AG20443 (cell line): ENCODE data around the gene COIL.
A peak's percentile ranks its signal among the peaks of the same experiment; 100 is the strongest.
"Not testable (repeated sequence)": the region's sequence is repeated elsewhere in the genome, so short reads cannot be mapped to it uniquely, and the experiment has no call there.

ENCODE experiments used
- DNase-seq: peaks from one replicate; pipeline ENCODE4 v3.0.0; 2012; ENCODE audit warnings: low spot score, mixed read lengths

The COIL gene

DNA sequence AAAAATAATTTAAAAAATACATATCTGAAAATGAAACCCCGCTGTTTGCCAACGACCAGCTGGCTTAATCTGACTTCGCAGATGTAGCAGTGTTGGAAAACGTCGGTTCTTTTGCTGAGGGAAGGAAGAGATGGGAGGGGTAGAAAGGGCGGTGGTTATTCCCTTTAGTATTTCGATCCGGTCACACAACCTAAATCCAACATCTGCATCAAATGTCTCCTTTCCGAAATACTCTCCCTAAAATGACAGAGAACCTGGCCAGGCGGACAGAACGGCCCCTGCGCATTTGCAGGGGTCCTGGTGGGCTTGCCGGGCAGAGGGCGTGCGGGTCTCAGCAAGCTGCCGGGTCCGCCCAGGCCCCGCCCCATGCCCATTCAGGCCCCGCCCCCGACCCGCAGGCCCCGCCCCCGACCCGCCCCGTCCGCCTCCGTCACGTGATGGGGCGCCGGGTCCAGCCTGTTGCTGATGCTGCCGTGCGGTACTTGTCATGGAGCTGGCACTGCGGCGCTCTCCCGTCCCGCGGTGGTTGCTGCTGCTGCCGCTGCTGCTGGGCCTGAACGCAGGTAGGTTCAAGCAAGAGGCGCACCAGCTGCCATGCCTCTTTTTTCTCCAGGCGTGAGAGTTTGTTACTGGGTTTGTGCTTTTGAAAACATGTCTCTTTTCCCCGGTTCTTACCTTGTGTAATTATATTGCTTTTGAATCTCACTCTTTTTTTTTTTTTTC is 17.0 kb upstream of the COIL start, which contains the start of gene SCPEP1:
TSS of gene SCPEP1 (plus strand) at position 459 of the 723 bp plus-strand sequence. CDS start at position 488, 29 bp downstream.
- DNase-seq: peak; percentile 99

DNA sequence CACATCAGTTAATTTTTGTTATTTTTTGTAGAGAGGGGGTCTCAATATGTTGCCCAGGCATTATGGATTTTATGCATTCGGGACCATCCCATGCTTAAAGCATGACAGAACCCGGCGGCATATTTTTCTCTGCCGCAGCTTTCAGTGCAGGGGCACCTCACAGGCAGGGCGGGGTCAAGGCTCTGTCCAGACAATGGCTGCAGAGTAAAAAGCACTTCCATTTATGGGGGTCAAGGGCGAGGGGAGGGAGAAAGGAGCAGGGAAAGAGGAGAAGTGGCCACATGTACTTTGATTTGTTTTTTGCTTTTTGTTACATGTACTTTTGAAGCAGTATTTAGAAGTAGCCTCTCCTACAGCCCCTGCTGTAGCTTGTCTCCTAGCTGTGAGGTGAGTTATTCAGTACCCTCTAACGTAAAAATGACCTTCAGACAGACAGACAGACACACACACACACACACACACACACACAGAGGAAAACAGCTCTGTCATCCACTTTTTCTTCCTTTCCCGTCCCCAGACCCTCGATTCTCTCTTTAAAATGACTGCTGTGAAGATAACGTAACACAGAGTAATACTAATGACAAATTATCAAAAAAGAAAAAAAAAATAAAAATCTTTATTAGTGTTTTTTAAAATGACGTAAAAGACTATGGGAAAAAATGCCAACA is 16.2 kb upstream of the COIL start:
- no peak for DNase-seq

DNA sequence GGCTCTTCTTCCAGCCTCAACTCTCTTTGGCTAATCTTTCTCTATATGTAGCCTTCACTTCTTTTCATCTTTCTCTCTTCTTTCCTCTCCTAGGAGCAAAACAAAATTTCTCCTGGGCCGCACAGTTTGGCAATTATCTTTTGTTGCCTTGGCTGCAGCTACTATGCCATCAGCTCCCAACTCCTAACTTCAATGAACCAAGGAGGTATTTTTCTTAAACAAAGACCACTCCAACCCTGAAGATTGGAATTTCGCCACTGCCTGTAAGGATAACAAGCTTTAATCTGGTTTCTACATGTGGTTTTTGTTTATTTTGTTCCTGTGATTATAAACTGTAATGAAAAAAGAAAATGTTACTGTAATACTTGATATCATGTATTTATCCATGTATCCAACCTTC is 14.8 kb upstream of the COIL start:
- no peak for DNase-seq

DNA sequence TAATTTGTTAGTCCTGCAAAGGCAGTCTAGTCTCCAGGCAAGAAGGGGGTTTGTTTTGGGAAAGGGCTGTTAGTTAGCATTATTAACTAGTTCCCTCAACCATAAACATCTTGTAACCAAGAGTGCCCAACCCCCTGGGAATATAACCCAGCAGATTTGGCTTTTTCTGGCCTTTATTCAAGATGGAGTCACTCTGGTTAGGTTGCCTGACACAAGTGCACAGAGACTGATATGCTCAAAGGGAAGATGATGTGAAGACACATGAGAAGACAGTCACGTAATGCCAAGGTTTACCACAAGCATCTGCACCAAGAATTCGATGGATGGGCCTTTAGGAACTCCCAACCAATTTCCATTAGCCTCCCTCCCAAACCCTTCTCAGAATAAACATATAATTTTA is 13.2 kb upstream of the COIL start:
- DNase-seq: no peak

DNA sequence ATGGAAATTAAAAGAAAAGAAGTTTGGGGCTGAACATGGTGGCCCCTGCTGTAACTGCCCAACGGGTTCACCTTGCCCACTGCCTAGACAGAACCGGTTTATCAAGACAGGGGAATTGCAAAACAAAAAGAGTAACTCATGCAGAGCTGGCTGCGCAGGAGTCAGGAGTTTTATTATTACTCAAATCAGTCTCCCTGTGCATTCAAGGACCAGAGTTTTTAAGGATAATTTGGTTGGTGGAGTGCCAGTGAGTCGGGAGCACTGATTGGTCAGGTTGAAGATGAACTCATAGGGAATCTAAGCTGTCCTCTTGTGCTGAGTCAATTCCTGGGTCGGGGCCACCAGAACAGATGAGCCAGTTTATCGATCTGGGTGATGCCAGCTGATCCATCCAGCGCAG is 12.7 kb upstream of the COIL start:
- no peak for DNase-seq

DNA sequence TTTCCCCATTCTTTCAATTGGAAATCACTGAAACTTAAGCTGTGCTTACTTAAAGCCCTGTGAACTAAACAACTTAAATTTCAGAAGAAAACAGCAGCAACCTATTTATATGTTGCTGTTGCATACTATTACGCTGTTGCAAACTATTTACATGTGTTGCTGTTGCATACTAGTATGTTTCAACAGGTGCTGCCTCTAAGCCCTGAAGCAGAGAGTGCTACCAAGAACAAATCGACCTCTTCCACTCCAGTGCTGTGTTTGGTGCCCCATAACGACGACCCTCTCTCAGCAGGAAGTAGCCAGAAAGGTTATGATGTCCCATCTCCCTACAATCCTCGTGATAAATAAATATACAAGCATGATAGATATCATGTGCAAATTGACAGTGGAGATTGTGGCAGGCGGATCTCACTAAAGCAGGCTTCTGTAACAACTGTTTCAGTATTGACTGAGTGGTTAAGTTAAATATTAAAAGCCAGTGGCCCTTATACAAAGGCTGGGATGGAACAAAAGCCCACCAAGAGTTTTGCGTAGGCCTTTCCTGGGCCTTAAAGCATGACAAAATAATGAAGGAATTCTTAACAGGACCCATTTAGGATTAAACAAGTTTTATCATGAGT is 11.4 kb upstream of the COIL start:
- DNase-seq: no peak

DNA sequence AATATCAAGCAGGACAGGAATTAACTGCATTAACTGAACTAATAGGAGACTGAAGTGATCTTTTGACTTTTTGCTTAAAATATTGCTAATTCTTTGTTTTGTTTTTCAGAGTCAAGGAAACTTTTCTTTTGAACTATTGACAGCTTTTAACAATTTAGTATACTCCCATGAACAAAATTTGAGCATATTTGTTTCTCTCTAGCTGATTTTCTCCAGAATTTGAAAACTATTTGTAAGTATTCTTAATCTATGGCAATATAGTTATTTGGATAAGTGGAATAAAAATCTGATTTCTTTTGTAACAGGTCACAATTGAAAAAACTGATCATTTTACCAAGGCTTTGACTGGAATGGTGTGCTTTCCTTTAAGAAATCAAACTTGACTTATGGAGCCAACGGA is 10.1 kb upstream of the COIL start:
- no peak for DNase-seq

DNA sequence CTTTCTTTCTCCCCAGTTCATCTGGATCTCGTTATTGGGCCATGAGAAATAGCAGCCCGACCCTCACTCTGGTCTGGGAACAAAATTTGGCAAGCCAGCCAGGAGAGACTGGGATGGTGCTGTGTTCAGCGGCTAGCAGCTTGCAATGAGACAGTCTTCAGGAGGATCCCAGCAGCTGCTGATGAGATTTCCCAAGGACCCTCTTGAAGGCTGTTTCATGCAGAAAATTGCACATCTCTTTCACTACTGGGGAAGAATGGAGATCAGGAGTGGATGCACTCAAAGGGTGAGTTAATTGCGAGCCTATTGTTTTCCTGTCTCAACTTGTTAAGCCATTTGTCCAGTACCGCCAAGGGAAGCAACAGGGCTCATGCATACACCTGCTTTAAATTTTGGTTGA is 5.5 kb upstream of the COIL start:
- DNase-seq: no peak

DNA sequence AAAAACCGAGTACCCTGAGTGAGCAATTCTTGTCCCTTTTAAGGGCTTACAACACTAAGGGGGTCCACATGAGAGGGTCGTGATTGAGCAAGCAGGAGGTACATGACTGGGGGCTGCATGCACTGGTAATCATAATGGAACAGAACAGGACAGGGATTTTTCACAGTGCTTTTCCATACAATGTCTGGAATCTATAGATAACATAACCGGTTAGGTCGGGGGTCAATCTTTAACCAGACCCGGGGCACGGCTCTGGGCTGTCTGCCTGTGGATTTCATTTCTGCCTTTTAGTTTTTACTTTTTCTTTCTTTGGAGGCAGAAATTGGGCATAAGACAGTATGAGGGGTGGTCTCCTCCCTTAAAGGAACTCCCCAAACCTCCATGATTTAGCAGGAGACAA is 4.8 kb upstream of the COIL start:
- not testable (repeated sequence) for DNase-seq

DNA sequence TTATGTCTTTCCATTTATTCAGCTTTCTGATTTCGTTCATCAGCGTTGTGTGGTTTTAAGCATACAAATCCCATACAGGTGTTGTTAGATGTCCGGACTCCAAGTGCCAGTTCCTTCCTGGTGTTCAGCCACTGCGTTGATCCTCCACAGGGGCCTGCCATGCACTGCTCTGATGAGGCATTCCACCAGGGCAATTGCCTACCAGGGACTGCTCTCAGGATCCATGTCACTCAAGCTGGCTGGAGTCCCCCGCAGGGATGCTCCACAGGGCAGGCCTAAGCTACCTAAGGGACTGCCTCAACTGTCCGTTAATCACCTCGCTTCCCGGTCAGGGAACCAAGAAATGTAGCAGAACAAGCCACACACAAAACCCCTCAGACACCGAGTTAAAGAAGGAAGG is 4.4 kb upstream of the COIL start:
- DNase-seq: not testable (repeated sequence)

DNA sequence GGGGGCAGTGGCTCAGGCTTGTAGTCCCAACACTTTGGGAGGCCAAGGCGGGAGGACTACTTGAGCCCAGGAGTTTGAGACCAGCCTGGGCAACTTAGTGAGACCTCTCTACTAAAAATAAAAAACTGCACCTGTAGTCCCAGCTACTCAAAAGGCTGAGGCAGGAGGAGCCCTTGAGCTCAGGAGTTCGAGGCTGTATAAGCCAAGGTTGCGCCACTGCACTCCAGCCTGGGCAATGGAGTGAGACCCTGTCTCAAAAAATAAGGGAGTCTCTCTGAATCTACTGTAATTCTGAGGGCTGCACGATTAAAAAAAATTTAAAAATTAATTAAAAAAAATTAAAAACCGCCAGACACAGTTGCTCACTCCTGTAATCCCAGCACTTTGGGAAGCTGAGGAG is 3.9 kb downstream of the COIL start:
- no peak for DNase-seq

DNA sequence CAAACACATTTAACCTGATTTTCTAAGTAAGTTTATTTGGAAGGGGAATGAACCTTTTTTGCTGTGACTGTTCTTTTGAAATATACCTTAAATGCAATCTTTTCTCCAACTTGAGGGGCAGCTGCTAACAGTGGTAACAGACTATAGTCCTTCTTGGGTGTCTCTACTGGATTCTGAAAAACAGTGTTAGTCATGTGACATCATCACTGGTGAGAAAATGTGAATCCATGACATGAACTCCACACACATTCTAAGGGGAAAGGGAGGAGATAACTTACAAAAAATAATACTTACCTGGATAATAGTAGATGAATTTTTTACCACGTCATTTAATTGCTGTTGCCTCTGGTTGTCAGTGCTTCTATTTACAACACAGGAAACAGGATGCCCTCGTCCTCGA is 11.3 kb downstream of the COIL start:
- DNase-seq: no peak

DNA sequence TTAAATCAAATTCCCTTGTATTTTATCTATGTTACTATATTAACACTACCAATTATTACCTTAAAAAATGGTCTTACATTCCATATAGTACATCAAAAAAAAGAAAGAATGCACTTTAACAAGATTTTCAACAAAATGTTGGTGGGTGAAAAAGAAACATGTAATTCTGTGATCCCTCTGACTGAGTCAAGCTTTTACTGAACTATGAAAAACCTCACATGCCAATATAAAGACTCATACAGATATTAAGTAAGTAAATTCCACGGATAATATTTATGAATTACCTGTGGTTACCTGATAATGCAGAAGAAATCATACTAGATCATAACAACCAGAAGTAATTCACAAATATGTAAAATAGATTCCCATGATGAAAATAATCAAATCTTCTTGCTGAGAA is 12.4 kb downstream of the COIL start:
- no peak for DNase-seq

DNA sequence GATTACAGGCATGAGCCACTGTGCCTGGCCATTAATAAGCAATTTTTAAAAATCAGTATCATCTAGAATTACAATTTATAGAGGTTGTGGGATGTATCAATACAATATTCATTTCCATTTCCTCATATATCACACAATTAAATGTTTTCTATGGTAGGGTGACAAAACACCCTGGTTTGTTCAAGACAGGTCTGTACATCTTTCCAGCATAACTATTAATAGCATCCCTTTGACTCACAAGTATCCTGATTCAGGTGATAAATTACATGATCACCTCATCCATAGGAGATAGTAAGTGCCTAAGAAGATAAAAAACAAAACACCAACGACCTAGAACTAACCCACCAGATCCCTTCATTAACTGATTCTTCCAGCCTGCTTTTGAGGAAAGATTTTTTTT is 13.1 kb downstream of the COIL start:
- no peak for DNase-seq

DNA sequence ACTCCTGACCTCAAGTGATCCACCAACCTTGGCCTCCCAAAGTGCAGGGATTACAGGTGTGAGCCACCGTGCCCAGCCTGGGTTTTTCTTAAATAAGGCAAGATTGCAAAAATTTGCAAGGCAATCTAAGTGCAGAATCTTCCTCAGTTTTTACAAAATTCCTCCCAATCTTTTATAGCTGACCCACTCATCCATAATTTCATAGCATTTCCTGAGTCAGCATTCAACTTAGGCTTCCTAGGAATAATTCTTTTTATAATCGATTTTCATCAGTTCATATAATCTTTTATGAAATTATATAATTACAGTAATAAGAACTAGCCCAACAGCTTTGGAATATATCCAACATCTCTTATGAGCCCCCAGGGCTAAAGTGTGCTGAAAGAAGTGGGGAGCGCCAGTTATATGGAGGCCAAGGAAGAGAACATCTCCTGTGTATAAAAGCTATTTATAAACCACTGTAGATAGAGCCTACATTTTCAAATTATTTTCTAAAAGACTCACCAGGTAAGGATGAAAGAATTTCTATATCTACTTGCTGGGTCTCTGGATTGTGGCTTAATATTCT is 14.8 kb downstream of the COIL start:
- DNase-seq: no peak

DNA sequence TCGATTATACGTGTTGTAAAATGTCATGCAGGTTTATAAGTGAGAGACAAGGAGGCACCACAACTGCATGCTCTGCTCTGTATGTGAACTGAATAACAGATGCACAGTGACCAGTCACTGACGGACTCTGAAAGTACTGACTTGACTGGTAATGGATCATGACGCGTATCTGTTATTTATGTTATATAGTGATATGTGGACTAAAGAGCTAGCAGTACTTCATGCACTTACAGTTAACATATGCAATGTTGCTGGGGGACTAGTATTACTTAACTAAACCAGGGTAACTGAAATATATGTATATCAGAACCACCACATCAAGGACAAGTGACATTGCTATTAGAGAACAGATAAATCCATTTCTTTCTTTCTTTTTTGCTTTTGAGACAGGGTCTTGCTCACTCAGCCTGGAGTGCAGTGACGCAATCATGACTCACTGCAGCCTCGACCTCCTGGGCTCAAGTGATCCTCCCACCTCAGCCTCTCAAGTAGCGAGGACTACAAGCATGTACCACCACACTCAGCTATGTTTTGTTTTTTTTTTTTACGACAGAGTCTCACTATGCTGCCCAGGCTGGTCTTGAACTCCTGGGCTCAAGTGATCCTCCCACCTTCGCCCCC is 17.2 kb downstream of the COIL start:
- no peak for DNase-seq

DNA sequence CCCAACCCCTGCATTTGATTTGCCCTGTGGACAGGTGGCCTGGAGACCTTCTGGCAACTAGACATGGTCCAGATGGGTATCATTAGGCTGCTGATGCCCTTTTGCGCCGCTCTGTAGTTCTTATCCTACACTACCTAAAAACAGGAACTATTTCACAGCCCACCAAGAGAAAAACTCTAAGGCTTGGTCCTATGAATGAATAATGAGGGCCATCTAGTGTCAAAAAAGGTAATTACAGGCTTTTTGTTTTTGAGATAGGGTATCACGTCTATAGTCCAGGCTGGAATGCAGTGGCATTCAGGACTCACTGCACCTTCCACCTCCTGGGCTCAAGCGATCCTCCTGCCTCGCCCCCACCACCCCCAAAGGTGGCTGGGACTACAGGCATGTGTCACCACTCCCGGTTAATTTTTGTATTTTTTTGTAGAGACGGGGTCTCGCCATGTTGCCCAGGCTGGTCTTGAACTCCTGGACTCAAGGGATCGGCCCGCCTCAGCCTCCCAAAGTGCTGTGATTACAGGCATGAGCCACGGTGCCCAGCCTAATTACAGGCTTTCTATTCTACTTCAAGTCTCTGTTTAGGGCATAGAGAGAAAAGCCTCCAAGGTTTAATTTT is 20.9 kb downstream of the COIL start:
- peak; percentile 61 for DNase-seq

DNA sequence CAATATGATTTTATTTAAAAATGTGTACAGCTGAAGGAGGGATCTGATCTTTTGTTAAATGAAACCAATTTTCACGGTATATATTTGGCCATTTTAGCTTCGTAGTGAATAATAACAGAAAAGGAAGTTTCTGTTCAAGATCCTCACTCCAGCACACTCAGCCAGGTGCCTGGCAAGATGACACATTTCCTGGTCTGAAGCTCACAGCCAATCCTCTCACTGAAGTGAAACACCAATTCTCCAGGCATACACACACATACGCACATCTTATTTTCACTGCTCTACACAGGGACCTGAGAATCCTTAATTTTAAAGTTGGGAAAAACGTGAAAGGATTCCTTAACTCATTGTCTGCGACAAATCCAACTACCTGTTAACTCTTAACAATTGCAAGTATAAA is 22.6 kb downstream of the COIL start:
- DNase-seq: not testable (repeated sequence)

DNA sequence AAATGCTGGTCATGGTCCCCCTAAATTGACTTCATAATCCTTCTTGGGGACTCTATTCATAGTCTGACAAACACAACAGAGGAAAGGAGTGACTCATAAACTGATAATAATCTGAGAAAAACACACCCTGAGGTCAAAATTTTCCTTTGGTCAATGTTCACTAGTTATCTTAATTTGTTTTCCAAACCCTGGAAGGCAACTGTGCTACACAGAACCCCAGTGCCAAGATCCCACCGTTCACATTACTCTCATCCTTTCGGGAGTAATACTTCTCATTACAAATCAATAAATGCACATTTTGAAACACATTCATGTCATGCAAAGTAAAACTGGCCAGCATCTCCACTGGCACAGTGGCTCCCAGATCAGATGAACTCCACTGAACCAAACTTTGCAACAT is 23.2 kb downstream of the COIL start:
- DNase-seq: no peak

DNA sequence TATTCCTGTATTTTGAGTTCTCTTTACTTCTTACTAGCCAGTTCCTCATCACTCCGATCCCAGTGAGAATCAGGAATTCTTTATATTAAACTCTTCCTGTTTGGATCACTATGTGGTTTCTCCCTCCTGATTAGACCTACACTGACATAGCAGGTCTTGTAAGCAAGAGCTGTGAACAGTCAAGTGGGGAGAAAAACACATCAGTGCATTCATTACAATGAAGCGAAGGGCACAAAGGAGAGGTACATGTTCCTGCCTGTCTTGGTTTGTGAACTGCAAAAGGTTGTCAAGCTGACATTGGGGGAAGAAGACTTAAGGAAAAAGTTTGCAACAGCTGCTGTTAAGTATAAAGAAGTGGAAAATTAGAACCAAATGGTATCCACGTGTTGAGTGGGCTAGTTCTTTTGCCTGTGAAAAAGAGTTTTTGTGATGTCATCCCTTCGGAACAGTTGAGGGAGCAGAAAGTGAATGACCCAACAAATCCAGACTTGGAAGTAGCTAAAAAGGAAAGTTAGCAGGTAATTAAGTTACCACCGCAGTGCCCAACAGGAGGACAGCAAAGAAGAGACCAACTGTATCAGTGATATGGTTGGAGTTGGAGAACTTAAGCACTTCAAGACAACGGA is 24.0 kb downstream of the COIL start:
- DNase-seq: no peak

DNA sequence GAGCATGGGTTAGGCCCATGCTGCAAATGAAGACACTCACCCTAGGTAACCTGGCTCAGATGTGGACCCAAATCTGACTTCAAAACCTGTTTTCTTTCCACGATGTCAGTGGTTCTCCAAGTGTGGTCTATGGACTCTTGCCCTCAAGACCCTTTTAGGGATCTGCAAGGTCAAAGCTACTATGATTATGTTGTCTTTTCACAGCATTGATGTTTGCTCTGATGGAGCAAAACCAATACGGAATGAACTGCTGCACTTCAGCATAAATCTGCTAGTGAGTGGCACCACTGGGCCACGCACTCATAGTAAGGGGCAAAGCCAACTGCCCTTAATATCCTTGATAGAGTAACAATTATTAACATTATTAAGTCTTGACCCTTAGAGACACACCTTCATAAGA is 25.4 kb downstream of the COIL start:
- no peak for DNase-seq

DNA sequence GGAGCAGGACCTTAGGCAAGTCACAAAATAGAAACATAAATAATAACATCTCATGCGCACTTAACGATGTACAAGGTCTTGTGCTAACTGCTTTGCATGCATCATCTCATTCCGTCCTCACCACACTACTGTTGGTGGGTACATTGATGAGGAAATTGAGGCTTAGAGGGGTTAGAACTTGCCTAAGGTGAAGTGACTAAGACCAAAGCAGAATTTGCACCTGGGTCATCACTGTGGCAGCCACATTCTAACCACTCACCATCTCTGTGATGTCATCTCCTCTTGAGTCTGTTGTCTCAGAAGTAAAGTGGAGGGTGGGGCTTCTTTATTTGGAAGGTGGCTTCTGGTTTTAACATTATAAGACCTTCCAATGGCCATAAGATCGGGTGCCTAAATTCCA is 26.6 kb downstream of the COIL start:
- no peak for DNase-seq
